Fibroblast of lung (primary cell): ENCODE results near the gene P4HA3. TPM values are rescaled to one million over a fixed set of nuclear protein-coding genes. Genes with fewer than 3 reads are reported as not detected.

ENCODE experiments used
- DNase-seq, 2 donors: peaks; one replicate each; pipeline versions ENCODE4 v3.0.0 to v3.0.0-alpha.2; 2010; ENCODE audit warnings: low read depth in 2 of 2
- H2AFZ ChIP-seq: 2 replicates; pipeline ENCODE4 v1.5.1; 2012; ENCODE audit warnings: low read length, control low read depth, inconsistent platforms
- H3K27ac ChIP-seq: 2 replicates; pipeline ENCODE4 v1.5.1; 2011; ENCODE audit warnings: low read length, control low read depth; ENCODE audit not compliant: insufficient read depth
- H3K27me3 ChIP-seq: 2 replicates; pipeline ENCODE4 v1.5.1; 2011; ENCODE audit warnings: mild to moderate bottlenecking, low read length; ENCODE audit not compliant: control insufficient read depth, insufficient read depth
- H3K36me3 ChIP-seq: 2 replicates; pipeline ENCODE4 v1.5.1; 2011; ENCODE audit warnings: low read length; ENCODE audit not compliant: control insufficient read depth, insufficient read depth
- H3K4me1 ChIP-seq: 2 replicates; pipeline ENCODE4 v1.5.1; 2011; ENCODE audit warnings: low read length; ENCODE audit not compliant: control insufficient read depth, insufficient read depth; ENCODE audit errors: extremely low read depth
- H3K4me2 ChIP-seq: 2 replicates; pipeline ENCODE4 v1.5.1; 2011; ENCODE audit warnings: low read length, control low read depth; ENCODE audit not compliant: insufficient read depth; ENCODE audit errors: extremely low read depth
- H3K4me3 ChIP-seq, 4 experiments: fragments of 200-600 bp in 1 of 4; sonication (generic) in 1 of 4; replicated peaks in 1 of 4; 2 replicates each; pipeline ENCODE4 v1.5.1; 2011 to 2016; ENCODE audit warnings: low read length in 4 of 4, low read depth in 3 of 4, mild to moderate bottlenecking in 3 of 4, control low read depth in 2 of 4, inconsistent platforms in 1 of 4, mixed read lengths in 1 of 4; ENCODE audit not compliant: insufficient read depth in 1 of 4; ENCODE audit errors: control extremely low read depth in 1 of 4
- H3K79me2 ChIP-seq: 2 replicates; pipeline ENCODE4 v1.5.1; 2012; ENCODE audit warnings: mild to moderate bottlenecking, low read length, inconsistent platforms; ENCODE audit not compliant: control insufficient read depth, insufficient read depth
- H3K9ac ChIP-seq: 2 replicates; pipeline ENCODE4 v1.5.1; 2011; ENCODE audit warnings: mild to moderate bottlenecking, low read length, control low read depth; ENCODE audit not compliant: insufficient read depth
- H3K9me3 ChIP-seq: 2 replicates; pipeline ENCODE4 v1.5.1; 2012; ENCODE audit warnings: low read depth, low read length; ENCODE audit not compliant: control insufficient read depth, insufficient read depth
- H4K20me1 ChIP-seq: 2 replicates; pipeline ENCODE4 v1.5.1; 2011; ENCODE audit warnings: low read length; ENCODE audit not compliant: control insufficient read depth, insufficient read depth; ENCODE audit errors: extremely low read depth
- CTCF ChIP-seq, 2 donors: IDR thresholded peaks in 1 of 2; conservative IDR thresholded peaks in 1 of 2; 1 replicate in 1 of 2; 2 replicates in 1 of 2; pipeline ENCODE4 v1.5.1; 2011 to 2012; ENCODE audit warnings: low read length in 2 of 2, control low read depth in 1 of 2, inconsistent platforms in 1 of 2, low read depth in 1 of 2, mild to moderate bottlenecking in 1 of 2
- EZH2 ChIP-seq: IDR thresholded peaks from 2 replicates; pipeline ENCODE4 v1.5.1; 2012; ENCODE audit warnings: low read length, control low read depth, mild to moderate bottlenecking; ENCODE audit errors: missing control alignments
- polyA plus RNA-seq, 2 donors: library from polyadenylated mRNA; depleted of rRNA in 1 of 2; stranded (reverse) in 1 of 2; unstranded in 1 of 2; fragments of >200 nt; gene quantifications; 2 replicates each; pipeline ENCODE4 v1.2.1, GENCODE V29; 2011 to 2012; ENCODE audit warnings: missing spikeins in 1 of 2
- total RNA-seq: library from RNA; depleted of rRNA; stranded (reverse); fragments of >200 nt; gene quantifications from 2 replicates; pipeline ENCODE4 v1.2.1, GENCODE V29; 2014

Gene P4HA3
- total and polyA plus RNA-seq, 2 donors (not counting 1 experiment from before 2014, with no cell fraction given), result 3.1 to 4.1 TPM

GRCh38 chr11:74282421-74282820, 29.0 kb downstream of the P4HA3 start:
- Histone ChIP-seq H3K9me3 (no peaks in the 10 kb centered on the region), H3K4me2 (no peak overlapping the region), H3K4me1 (peaks cover 27% of the 10 kb centered on the region), H3K27me3 (no peaks in the 10 kb centered on the region), H3K79me2 (no peaks in the 10 kb centered on the region), H3K4me3 (no peak overlapping the region), H3K27ac (no peak overlapping the region), H2AFZ (no peak overlapping the region), H3K36me3 (no peaks in the 10 kb centered on the region), H4K20me1 (no peaks in the 10 kb centered on the region), H3K9ac (no peak overlapping the region)
- TF ChIP-seq CTCF (conservative IDR thresholded peaks at IDR 0.05 in 1 of 2, IDR thresholded peaks at IDR 0.05 in 1 of 2; ENCODE audit: low read depth in 1 of 2, low read length in 2 of 2) (no peak), EZH2 (no peak)
- DNase-seq, result peak in 1 of 2 donors; percentile 73

- no peak overlapping the region for H3K9ac ChIP-seq
These were observed 30.9 kb downstream of the P4HA3 start for GRCh38 chr11:74280494-74280893.

GRCh38 chr11:74279256-74279655, 32.2 kb downstream of the P4HA3 start:
- H3K4me3 ChIP-seq, result no peak overlapping the region
- H3K4me1 ChIP-seq, result peaks cover 23% of the 10 kb centered on the region
- no peak for TF ChIP-seq CTCF (conservative IDR thresholded peaks at IDR 0.05 in 1 of 2, IDR thresholded peaks at IDR 0.05 in 1 of 2; ENCODE audit: low read depth in 1 of 2, low read length in 2 of 2)
- TF ChIP-seq EZH2, result no peak
- H3K9ac ChIP-seq, result no peak overlapping the region
- H3K27ac ChIP-seq, result peak overlapping the region; percentile 76
- peak in 1 of 2 donors; percentile 27 for DNase-seq
- H3K27me3 ChIP-seq, result no peaks in the 10 kb centered on the region
- peak overlapping the region; percentile 30 for H3K4me2 ChIP-seq
- H2AFZ ChIP-seq, result no peak overlapping the region
- no peaks in the 10 kb centered on the region for H4K20me1 ChIP-seq
- H3K36me3 ChIP-seq, result no peaks in the 10 kb centered on the region
- H3K79me2 ChIP-seq, result no peaks in the 10 kb centered on the region
- no peaks in the 10 kb centered on the region for H3K9me3 ChIP-seq

More at GRCh38 chr11:74280494-74280893, 30.9 kb downstream of the P4HA3 start:
- Histone ChIP-seq H3K27ac (no peak overlapping the region), H3K27me3 (no peaks in the 10 kb centered on the region), H3K4me3 (no peak overlapping the region), H3K9me3 (no peaks in the 10 kb centered on the region), H3K4me1 (peaks cover 27% of the 10 kb centered on the region), H3K36me3 (no peaks in the 10 kb centered on the region), H3K4me2 (no peak overlapping the region), H4K20me1 (no peaks in the 10 kb centered on the region), H2AFZ (no peak overlapping the region), H3K79me2 (no peaks in the 10 kb centered on the region)
- TF ChIP-seq EZH2 (no peak), CTCF (conservative IDR thresholded peaks at IDR 0.05 in 1 of 2, IDR thresholded peaks at IDR 0.05 in 1 of 2; ENCODE audit: low read depth in 1 of 2, low read length in 2 of 2) (no peak)
- DNase-seq, result no peak
